ENCODE data around the gene ZNF862.
A peak's percentile ranks its signal among the peaks of the same experiment; 100 is the strongest.

DNA sequence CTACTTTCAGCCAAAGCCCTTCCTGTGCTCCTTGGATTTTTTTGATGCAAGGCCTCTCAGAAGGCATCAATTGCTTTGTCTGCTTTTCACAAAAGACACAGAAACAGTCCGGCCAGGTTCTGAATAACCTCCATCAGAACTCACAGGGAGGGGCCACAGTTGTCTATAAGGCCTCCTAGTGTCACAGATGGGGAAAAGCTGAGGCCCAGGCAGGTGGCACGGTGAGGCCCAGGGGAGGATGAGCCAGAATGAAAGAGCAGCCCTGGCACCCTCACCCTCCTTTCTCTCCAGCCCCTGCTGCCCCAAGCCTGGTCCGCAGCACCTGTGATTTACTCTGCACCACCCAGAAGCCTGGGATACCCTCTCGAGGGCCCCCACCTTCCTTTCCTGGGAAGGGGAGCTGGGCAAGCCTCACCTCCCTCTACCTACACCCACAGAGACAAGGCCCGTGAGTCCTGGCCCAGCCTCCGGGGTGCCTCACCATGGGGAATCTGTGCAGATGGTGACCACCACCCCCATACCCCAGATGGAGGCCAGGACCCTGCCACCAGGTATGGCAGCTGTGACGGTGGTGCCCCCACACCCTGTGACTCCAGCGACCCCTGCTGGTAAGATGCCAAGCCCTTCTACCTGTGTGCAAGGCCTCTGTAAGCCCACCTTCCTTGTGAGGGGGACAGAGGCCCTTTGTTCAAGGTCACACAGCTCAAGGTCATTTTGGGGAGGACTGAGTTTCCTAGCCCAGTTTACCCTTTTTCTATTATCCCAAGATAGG, 38.6 kb upstream of the ZNF862 start:
- TF ChIP-seq CTCF (conservative IDR thresholded peaks at IDR 0.05) (peak; percentile 56), EZH2 (IDR thresholded peaks at IDR 0.05; ENCODE audit: low read depth) (no peak)
